Activated CD4-positive, alpha-beta memory T cell treated with anti-CD3 and anti-CD28 coated beads, Interleukin-2, amount 10 ng/mL, durations not matched to agents 7 days and 5 days (primary cell): ENCODE measurements around the gene HBQ1. TPM values are rescaled to one million over a fixed set of nuclear protein-coding genes. Genes with fewer than 3 reads are reported as not detected.
A peak's percentile ranks its signal among the peaks of the same experiment; 100 is the strongest.

Experiments used
- CTCF ChIA-PET: fragments of 350-600 bp; sonication (Branson Sonifier 250); formaldehyde crosslinking; loops from one replicate; lab custom pipeline; 2021; ENCODE audit warnings: antibody characterized with exemption, inconsistent platforms; lab: Charles Lee
- POLR2A ChIA-PET: fragments of 350-600 bp; sonication (Branson Sonifier 250); formaldehyde crosslinking; loops from one replicate; lab custom pipeline; 2021; ENCODE audit warnings: antibody characterized with exemption; lab: Charles Lee
- DNase-seq: peaks from one replicate; pipeline ENCODE4 v3.0.0-alpha.2; 2020
- H3K27ac Mint-ChIP-seq: one replicate; pipeline ENCODE4 v1.8.0; 2021; ENCODE audit warnings: mild to moderate bottlenecking, mixed read lengths
- H3K27me3 Mint-ChIP-seq: one replicate; pipeline ENCODE4 v1.8.0; 2021; ENCODE audit warnings: mixed read lengths
- H3K36me3 Mint-ChIP-seq: one replicate; pipeline ENCODE4 v1.8.0; 2021; ENCODE audit warnings: low read depth, mixed read lengths
- H3K4me1 Mint-ChIP-seq: one replicate; pipeline ENCODE4 v1.8.0; 2021; ENCODE audit warnings: mixed read lengths
- H3K4me3 Mint-ChIP-seq: one replicate; pipeline ENCODE4 v1.8.0; 2021; ENCODE audit warnings: mild to moderate bottlenecking, mixed read lengths
- H3K9me3 Mint-ChIP-seq: one replicate; pipeline ENCODE4 v1.8.0; 2021; ENCODE audit warnings: mixed read lengths
- total RNA-seq, 2 experiments: library from RNA; stranded (reverse); gene quantifications; one replicate each; pipeline ENCODE4 v1.2.3, GENCODE V29; 2021

HBQ1 gene
- total RNA-seq: not detected

GRCh38 chr16:180101-180675 is at the start of gene HBQ1:
Gene HBQ1, plus strand, starts transcription at chr16:180459. Its CDS starts 28 bp downstream, at chr16:180487.
- ChIA-PET CTCF (interaction anchor here (0.8 to 3.9 kb wide), 2 partner anchors 63 to 74 kb away, joined by 4 to 24 read pairs; no protein-coding TSS in a partner anchor), POLR2A (interaction anchor here (1.2 kb wide), 2 partner anchors 48 to 127 kb away, joined by 3 read pairs; partner anchors contain the start of genes POLR3K and SNRNP25)
- H3K27me3 Mint-ChIP-seq: peaks cover 30% of the 10 kb centered on the region
- DNase-seq: no peak
- H3K4me1 Mint-ChIP-seq: peaks cover 9% of the 10 kb centered on the region
- H3K27ac Mint-ChIP-seq: no peak within 1 kb of the TSS
- peak within 1 kb of the TSS; percentile 35 for H3K4me3 Mint-ChIP-seq
- H3K36me3 Mint-ChIP-seq: peaks cover 2% of the 10 kb centered on the region
- no peaks in the 10 kb centered on the region for H3K9me3 Mint-ChIP-seq

GRCh38 chr16:130533-131173 is 49.6 kb upstream of the HBQ1 start:
- DNase-seq: no peak
- H3K27me3 Mint-ChIP-seq: no peaks in the 10 kb centered on the region
- H3K36me3 Mint-ChIP-seq: peaks cover 3% of the 10 kb centered on the region
- no peak overlapping the region for H3K27ac Mint-ChIP-seq
- peaks cover 34% of the 10 kb centered on the region for H3K4me1 Mint-ChIP-seq
- POLR2A ChIA-PET: no interaction called here
- CTCF ChIA-PET: interaction anchor here (2.0 kb wide), 1 partner anchor 24 kb away, joined by 4 read pairs; no protein-coding TSS in a partner anchor
- no peak overlapping the region for H3K4me3 Mint-ChIP-seq
- H3K9me3 Mint-ChIP-seq: no peaks in the 10 kb centered on the region

- Mint-ChIP-seq H3K27me3 (no peaks in the 10 kb centered on the region), H3K27ac (no peak overlapping the region), H3K36me3 (peaks cover 6% of the 10 kb centered on the region), H3K4me1 (peaks cover 41% of the 10 kb centered on the region), H3K4me3 (no peak overlapping the region), H3K9me3 (no peaks in the 10 kb centered on the region)
- ChIA-PET POLR2A (no interaction called here), CTCF (interaction anchor here (2.0 kb wide), 1 partner anchor 25 kb away, joined by 4 read pairs; no protein-coding TSS in a partner anchor)
- DNase-seq: no peak
Observed at GRCh38 chr16:132120-132519, 48.1 kb upstream of the HBQ1 start.

GRCh38 chr16:133716-134115 is 46.5 kb upstream of the HBQ1 start:
- no peaks in the 10 kb centered on the region for H3K9me3 Mint-ChIP-seq
- H3K4me3 Mint-ChIP-seq: no peak overlapping the region
- H3K27me3 Mint-ChIP-seq: no peaks in the 10 kb centered on the region
- H3K4me1 Mint-ChIP-seq: peaks cover 47% of the 10 kb centered on the region
- ChIA-PET POLR2A (no interaction called here), CTCF (interaction anchor here (1.4 to 2.2 kb wide), 2 partner anchors 15 to 27 kb away, joined by 9 to 15 read pairs; no protein-coding TSS in a partner anchor)
- no peak overlapping the region for H3K27ac Mint-ChIP-seq
- DNase-seq: no peak
- H3K36me3 Mint-ChIP-seq: peaks cover 6% of the 10 kb centered on the region

- Mint-ChIP-seq H3K27ac (peak overlapping the region; percentile 69), H3K9me3 (no peaks in the 10 kb centered on the region), H3K4me3 (peak overlapping the region; percentile 75), H3K4me1 (peaks cover 32% of the 10 kb centered on the region), H3K36me3 (peaks cover 6% of the 10 kb centered on the region), H3K27me3 (peaks cover 2% of the 10 kb centered on the region)
- peak; percentile 41 for DNase-seq
- ChIA-PET POLR2A (no interaction called here), CTCF (no interaction called here)
Observed at GRCh38 chr16:138049-138417, 42.2 kb upstream of the HBQ1 start.

GRCh38 chr16:140175-140857 is 39.9 kb upstream of the HBQ1 start:
- CTCF ChIA-PET: interaction anchor here (1.0 kb wide), 1 partner anchor 30 kb away, joined by 5 read pairs; no protein-coding TSS in a partner anchor
- H3K27ac Mint-ChIP-seq: peak overlapping the region; percentile 18
- H3K36me3 Mint-ChIP-seq: peaks cover 3% of the 10 kb centered on the region
- peak overlapping the region; percentile 38 for H3K4me3 Mint-ChIP-seq
- peaks cover 9% of the 10 kb centered on the region for H3K27me3 Mint-ChIP-seq
- no peaks in the 10 kb centered on the region for H3K9me3 Mint-ChIP-seq
- H3K4me1 Mint-ChIP-seq: peaks cover 18% of the 10 kb centered on the region
- DNase-seq: no peak
- POLR2A ChIA-PET: no interaction called here

- no peak for DNase-seq
- peaks cover 6% of the 10 kb centered on the region for H3K4me1 Mint-ChIP-seq
- no peak overlapping the region for H3K27ac Mint-ChIP-seq
- H3K9me3 Mint-ChIP-seq: no peaks in the 10 kb centered on the region
- H3K4me3 Mint-ChIP-seq: no peak overlapping the region
- ChIA-PET CTCF (no interaction called here), POLR2A (no interaction called here)
- no peaks in the 10 kb centered on the region for H3K36me3 Mint-ChIP-seq
- peaks cover 15% of the 10 kb centered on the region for H3K27me3 Mint-ChIP-seq
Observed at GRCh38 chr16:142405-142967, 37.8 kb upstream of the HBQ1 start.

- H3K27me3 Mint-ChIP-seq: peaks cover 15% of the 10 kb centered on the region
- H3K27ac Mint-ChIP-seq: no peak overlapping the region
- CTCF ChIA-PET: no interaction called here
- POLR2A ChIA-PET: no interaction called here
- H3K36me3 Mint-ChIP-seq: no peaks in the 10 kb centered on the region
- H3K4me3 Mint-ChIP-seq: no peak overlapping the region
- H3K4me1 Mint-ChIP-seq: peaks cover 5% of the 10 kb centered on the region
- DNase-seq: no peak
- no peaks in the 10 kb centered on the region for H3K9me3 Mint-ChIP-seq
Observed at GRCh38 chr16:143047-143446, 37.2 kb upstream of the HBQ1 start.

GRCh38 chr16:143456-143855 is 36.8 kb upstream of the HBQ1 start:
- H3K9me3 Mint-ChIP-seq: no peaks in the 10 kb centered on the region
- no peak overlapping the region for H3K27ac Mint-ChIP-seq
- DNase-seq: no peak
- ChIA-PET POLR2A (no interaction called here), CTCF (no interaction called here)
- H3K4me1 Mint-ChIP-seq: peaks cover 5% of the 10 kb centered on the region
- H3K27me3 Mint-ChIP-seq: peaks cover 18% of the 10 kb centered on the region
- H3K4me3 Mint-ChIP-seq: no peak overlapping the region
- H3K36me3 Mint-ChIP-seq: no peaks in the 10 kb centered on the region

- ChIA-PET POLR2A (no interaction called here), CTCF (no interaction called here)
- Mint-ChIP-seq H3K4me3 (no peak overlapping the region), H3K27ac (no peak overlapping the region), H3K4me1 (no peaks in the 10 kb centered on the region), H3K9me3 (no peaks in the 10 kb centered on the region), H3K36me3 (no peaks in the 10 kb centered on the region), H3K27me3 (peaks cover 23% of the 10 kb centered on the region)
- no peak for DNase-seq
Observed at GRCh38 chr16:144797-145252, 35.4 kb upstream of the HBQ1 start.

- no peaks in the 10 kb centered on the region for H3K9me3 Mint-ChIP-seq
- H3K4me3 Mint-ChIP-seq: no peak overlapping the region
- DNase-seq: no peak
- no peaks in the 10 kb centered on the region for H3K36me3 Mint-ChIP-seq
- no peak overlapping the region for H3K27ac Mint-ChIP-seq
- POLR2A ChIA-PET: no interaction called here
- CTCF ChIA-PET: no interaction called here
- peaks cover 28% of the 10 kb centered on the region for H3K27me3 Mint-ChIP-seq
- H3K4me1 Mint-ChIP-seq: no peaks in the 10 kb centered on the region
Observed at GRCh38 chr16:146646-147045, 33.6 kb upstream of the HBQ1 start.

- ChIA-PET POLR2A (no interaction called here), CTCF (no interaction called here)
- Mint-ChIP-seq H3K27me3 (peaks cover 29% of the 10 kb centered on the region), H3K4me3 (no peak overlapping the region), H3K27ac (no peak overlapping the region), H3K9me3 (no peaks in the 10 kb centered on the region), H3K4me1 (no peaks in the 10 kb centered on the region), H3K36me3 (no peaks in the 10 kb centered on the region)
- DNase-seq: no peak
Observed at GRCh38 chr16:149024-149660, 31.1 kb upstream of the HBQ1 start.
